CD4-positive, CD25-positive, alpha-beta regulatory T cell (primary cell): ENCODE results near the gene OR1J4. TPM values are rescaled to one million over a fixed set of nuclear protein-coding genes. Genes with fewer than 3 reads are reported as not detected.

ENCODE experiments used
- polyA plus RNA-seq, 4 donors: library from polyadenylated mRNA; unstranded; fragments of 300-500 nt; fragmentation: Illumina TruSeq; gene quantifications; one replicate each; pipeline ENCODE4 v1.2.3, GENCODE V29; 2021
- total RNA-seq: library from RNA; stranded (reverse); gene quantifications from one replicate; pipeline ENCODE4 v1.2.3, GENCODE V29; 2022

Gene OR1J4
- total and polyA plus RNA-seq, 5 donors from 2014 or later: 1.8 TPM; not detected in 4

Other genes starting within 250 kb of the OR1J4 start
- 9.2 TPM for gene PTGS1, start 148.1 kb upstream of the OR1J4 start, total RNA-seq
- under 1 TPM; 0.03 to 0.87 (median 0.61) TPM for gene PTGS1, start 148.1 kb upstream of the OR1J4 start, polyA plus RNA-seq
- gene OR1J1, start 41.2 kb upstream of the OR1J4 start, total RNA-seq: not detected
- not detected for gene OR1J1, start 41.2 kb upstream of the OR1J4 start, polyA plus RNA-seq
- gene OR1J2, start 8.3 kb upstream of the OR1J4 start, total RNA-seq: 0.42 TPM
- not detected for gene OR1J2, start 8.3 kb upstream of the OR1J4 start, polyA plus RNA-seq
- not detected for gene OR1N1, start 8.2 kb downstream of the OR1J4 start, total RNA-seq
- not detected for gene OR1N1, start 8.2 kb downstream of the OR1J4 start, polyA plus RNA-seq
- 0.81 TPM for gene OR1N2, start 34.0 kb downstream of the OR1J4 start, total RNA-seq
- gene OR1N2, start 34.0 kb downstream of the OR1J4 start, polyA plus RNA-seq: not detected
- not detected for gene OR1L8, start 64.2 kb downstream of the OR1J4 start, total RNA-seq
- under 1 TPM in 3 of 4 donors, not detected in 1; 0.12 to 0.50 (median 0.20) TPM for gene OR1L8, start 64.2 kb downstream of the OR1J4 start, polyA plus RNA-seq
- gene OR1Q1, start 95.6 kb downstream of the OR1J4 start, total RNA-seq: 0.72 TPM
- gene OR1Q1, start 95.6 kb downstream of the OR1J4 start, polyA plus RNA-seq: not detected
- not detected for gene OR1B1, start 138.5 kb downstream of the OR1J4 start, total RNA-seq
- gene OR1B1, start 138.5 kb downstream of the OR1J4 start, polyA plus RNA-seq: not detected
- gene OR1L1, start 142.6 kb downstream of the OR1J4 start, total RNA-seq: not detected
- not detected for gene OR1L1, start 142.6 kb downstream of the OR1J4 start, polyA plus RNA-seq
- not detected for gene OR1L3, start 156.0 kb downstream of the OR1J4 start, total RNA-seq
- not detected for gene OR1L3, start 156.0 kb downstream of the OR1J4 start, polyA plus RNA-seq
- not detected for gene OR1L4, start 204.8 kb downstream of the OR1J4 start, total RNA-seq
- gene OR1L4, start 204.8 kb downstream of the OR1J4 start, polyA plus RNA-seq: not detected
- not detected for gene OR1L6, start 223.2 kb downstream of the OR1J4 start, total RNA-seq
- gene OR1L6, start 223.2 kb downstream of the OR1J4 start, polyA plus RNA-seq: under 1 TPM in 1 of 4 donors, not detected in 3; 0.17 TPM